ENCODE data around the gene ZNF841. TPM values are rescaled to one million over a fixed set of nuclear protein-coding genes. Genes with fewer than 3 reads are reported as not detected.

The ZNF841 gene
- total and polyA plus RNA-seq, 2 of the 13 experiments (the other 11 are each of a cell fraction or from before 2014, with no cell fraction given) = 6.2 to 14.2 TPM

DNA sequence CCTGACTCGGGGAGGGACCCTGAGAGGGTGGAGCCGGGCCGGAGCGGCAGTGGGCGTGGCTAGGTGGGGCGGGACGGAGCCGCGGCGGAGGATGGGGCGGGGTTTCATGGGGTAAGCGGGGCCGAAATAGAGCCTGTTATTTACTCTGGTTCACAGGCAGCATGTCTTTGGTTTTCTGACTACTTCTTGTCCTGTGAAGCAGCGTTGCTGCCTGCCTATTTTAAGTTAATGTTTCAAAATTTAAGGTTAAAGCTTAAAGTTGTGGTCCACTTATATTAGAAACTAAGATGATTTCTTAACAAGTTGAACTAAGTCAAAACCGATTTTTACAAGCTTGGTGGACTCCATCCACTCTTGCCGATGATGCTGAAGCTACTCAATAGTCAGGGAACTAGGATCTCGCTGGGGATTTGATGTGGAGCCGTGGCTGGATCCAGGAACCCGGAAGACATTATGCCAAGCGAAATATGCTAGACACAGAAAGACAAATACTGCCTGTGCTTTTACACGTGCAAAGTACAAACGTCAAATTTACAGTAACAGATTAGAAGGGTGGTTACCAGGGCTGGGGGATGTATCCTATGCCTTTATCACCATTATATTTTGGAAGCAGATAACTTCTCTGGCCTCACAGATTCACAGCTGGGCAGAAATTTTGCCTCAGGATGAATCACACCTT is 44.6 kb upstream of the ZNF841 start (continued):
- TF ChIP-seq, protein P1, sequence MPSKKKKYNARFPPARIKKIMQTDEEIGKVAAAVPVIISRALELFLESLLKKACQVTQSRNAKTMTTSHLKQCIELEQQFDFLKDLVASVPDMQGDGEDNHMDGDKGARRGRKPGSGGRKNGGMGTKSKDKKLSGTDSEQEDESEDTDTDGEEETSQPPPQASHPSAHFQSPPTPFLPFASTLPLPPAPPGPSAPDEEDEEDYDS (CRISPR knock-in tag; IDR thresholded peaks at IDR 0.05) = peak; percentile 3; the same call in 1 of the 2 replicates
- peak; percentile 35; the same call in 1 of the 3 replicates for TF ChIP-seq MXI1 (IDR thresholded peaks at IDR 0.05; ENCODE audit: borderline replicate concordance, low read depth, low read length)
- peak; percentile 68; the same call in 1 of the 2 replicates for TF ChIP-seq SIN3A (IDR thresholded peaks at IDR 0.05; ENCODE audit: borderline replicate concordance, low read depth, low read length)
- TF ChIP-seq, protein P2, sequence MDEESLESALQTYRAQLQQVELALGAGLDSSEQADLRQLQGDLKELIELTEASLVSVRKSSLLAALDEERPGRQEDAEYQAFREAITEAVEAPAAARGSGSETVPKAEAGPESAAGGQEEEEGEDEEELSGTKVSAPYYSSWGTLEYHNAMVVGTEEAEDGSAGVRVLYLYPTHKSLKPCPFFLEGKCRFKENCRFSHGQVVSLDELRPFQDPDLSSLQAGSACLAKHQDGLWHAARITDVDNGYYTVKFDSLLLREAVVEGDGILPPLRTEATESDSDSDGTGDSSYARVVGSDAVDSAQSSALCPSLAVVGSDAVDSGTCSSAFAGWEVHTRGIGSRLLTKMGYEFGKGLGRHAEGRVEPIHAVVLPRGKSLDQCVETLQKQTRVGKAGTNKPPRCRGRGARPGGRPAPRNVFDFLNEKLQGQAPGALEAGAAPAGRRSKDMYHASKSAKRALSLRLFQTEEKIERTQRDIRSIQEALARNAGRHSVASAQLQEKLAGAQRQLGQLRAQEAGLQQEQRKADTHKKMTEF (CRISPR knock-in tag; IDR thresholded peaks at IDR 0.05) = 0 out of 2 replicates have a peak, but pooled peaks have one; percentile 1
- 0 out of 2 replicates have a peak, but pooled peaks have one; percentile 3 for TF ChIP-seq RBFOX2 (IDR thresholded peaks at IDR 0.05; ENCODE audit: low read depth, low read length)
- TF ChIP-seq ZNF543 (CRISPR knock-in tag; IDR thresholded peaks at IDR 0.05) = no peak
- peak; percentile 61 for TF ChIP-seq ELF1 (CRISPR knock-in tag; IDR thresholded peaks at IDR 0.05)
- TF ChIP-seq FOXP1 (IDR thresholded peaks at IDR 0.05) = no peak
- 0 out of 2 replicates have a peak, but pooled peaks have one; percentile 1 for TF ChIP-seq FOXP1 (CRISPR knock-in tag; IDR thresholded peaks at IDR 0.05)
- TF ChIP-seq PAWR (CRISPR knock-in tag; IDR thresholded peaks at IDR 0.05; ENCODE audit: borderline replicate concordance) = no peak
- TF ChIP-seq BHLHE40 (IDR thresholded peaks at IDR 0.05; ENCODE audit: low read length) = peak; percentile 49; the same call in 1 of the 2 replicates
- TF ChIP-seq EHMT2 (IDR thresholded peaks at IDR 0.05; ENCODE audit: borderline replicate concordance, low read depth, low read length) = no peak
- peak; percentile 29 for TF ChIP-seq HNF4A (CRISPR knock-in tag; IDR thresholded peaks at IDR 0.05)
- no peak for TF ChIP-seq ZMYM2 (CRISPR knock-in tag; IDR thresholded peaks at IDR 0.05)
- 0 out of 2 replicates have a peak, but pooled peaks have one; percentile 8 for TF ChIP-seq ELF4 (CRISPR knock-in tag; IDR thresholded peaks at IDR 0.05; ENCODE audit: borderline replicate concordance)
- TF ChIP-seq FOXA1 (IDR thresholded peaks at IDR 0.05) = no peak
- 0 out of 2 replicates have a peak, but pooled peaks have one; percentile 26 for TF ChIP-seq FOXA1 (CRISPR knock-in tag; IDR thresholded peaks at IDR 0.05)
- peak; percentile 10; the same call in 1 of the 2 replicates for TF ChIP-seq SMAD3 (CRISPR knock-in tag; IDR thresholded peaks at IDR 0.05)
- TF ChIP-seq, protein P3, sequence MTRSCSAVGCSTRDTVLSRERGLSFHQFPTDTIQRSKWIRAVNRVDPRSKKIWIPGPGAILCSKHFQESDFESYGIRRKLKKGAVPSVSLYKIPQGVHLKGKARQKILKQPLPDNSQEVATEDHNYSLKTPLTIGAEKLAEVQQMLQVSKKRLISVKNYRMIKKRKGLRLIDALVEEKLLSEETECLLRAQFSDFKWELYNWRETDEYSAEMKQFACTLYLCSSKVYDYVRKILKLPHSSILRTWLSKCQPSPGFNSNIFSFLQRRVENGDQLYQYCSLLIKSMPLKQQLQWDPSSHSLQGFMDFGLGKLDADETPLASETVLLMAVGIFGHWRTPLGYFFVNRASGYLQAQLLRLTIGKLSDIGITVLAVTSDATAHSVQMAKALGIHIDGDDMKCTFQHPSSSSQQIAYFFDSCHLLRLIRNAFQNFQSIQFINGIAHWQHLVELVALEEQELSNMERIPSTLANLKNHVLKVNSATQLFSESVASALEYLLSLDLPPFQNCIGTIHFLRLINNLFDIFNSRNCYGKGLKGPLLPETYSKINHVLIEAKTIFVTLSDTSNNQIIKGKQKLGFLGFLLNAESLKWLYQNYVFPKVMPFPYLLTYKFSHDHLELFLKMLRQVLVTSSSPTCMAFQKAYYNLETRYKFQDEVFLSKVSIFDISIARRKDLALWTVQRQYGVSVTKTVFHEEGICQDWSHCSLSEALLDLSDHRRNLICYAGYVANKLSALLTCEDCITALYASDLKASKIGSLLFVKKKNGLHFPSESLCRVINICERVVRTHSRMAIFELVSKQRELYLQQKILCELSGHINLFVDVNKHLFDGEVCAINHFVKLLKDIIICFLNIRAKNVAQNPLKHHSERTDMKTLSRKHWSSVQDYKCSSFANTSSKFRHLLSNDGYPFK (CRISPR knock-in tag; IDR thresholded peaks at IDR 0.05; ENCODE audit: borderline replicate concordance) = no peak
- TF ChIP-seq HDAC1 (CRISPR knock-in tag; IDR thresholded peaks at IDR 0.05) = 0 out of 2 replicates have a peak, but pooled peaks have one; percentile 11
- TF ChIP-seq, protein P4, sequence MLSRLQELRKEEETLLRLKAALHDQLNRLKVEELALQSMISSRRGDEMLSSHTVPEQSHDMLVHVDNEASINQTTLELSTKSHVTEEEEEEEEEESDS (CRISPR knock-in tag; IDR thresholded peaks at IDR 0.05; ENCODE audit: borderline replicate concordance) = 0 out of 2 replicates have a peak, but pooled peaks have one; percentile 18
- TF ChIP-seq ZNF747 (CRISPR knock-in tag; IDR thresholded peaks at IDR 0.05; ENCODE audit: borderline replicate concordance) = 0 out of 2 replicates have a peak, but pooled peaks have one; percentile 41
- 0 out of 2 replicates have a peak, but pooled peaks have one; percentile 4 for TF ChIP-seq SNAPC2 (CRISPR knock-in tag; IDR thresholded peaks at IDR 0.05)

Measured in HepG2 (cell line).